Activated CD4-positive, CD25-positive, alpha-beta regulatory T cell treated with anti-CD3 and anti-CD28 coated beads, Interleukin-2, amount 50 U/mL, for 16 hours (primary cell): Measurements from ENCODE around the gene DSG2.
"Not testable (repeated sequence)": the region's sequence is repeated elsewhere in the genome, so short reads cannot be mapped to it uniquely, and the experiment has no call there.

Source experiments
- DNase-seq: peaks from one replicate; pipeline ENCODE4 v3.0.0-alpha.2; 2020; ENCODE audit warnings: low read depth, low spot score

DSG2 gene

GRCh38 chr18:31497836-31498573, at the start of gene DSG2:
Gene DSG2, plus strand, starts transcription at chr18:31498177. Its CDS starts 75 bp downstream, at chr18:31498252.
- DNase-seq, result no peak

- DNase-seq, result no peak
These were observed 47.6 kb upstream of the DSG2 start for GRCh38 chr18:31450409-31450808.

GRCh38 chr18:31451625-31452024, 46.4 kb upstream of the DSG2 start:
- DNase-seq, result no peak

- no peak for DNase-seq
These were observed 43.8 kb upstream of the DSG2 start for GRCh38 chr18:31454066-31454708.

GRCh38 chr18:31469629-31470028, 28.3 kb upstream of the DSG2 start:
- no peak for DNase-seq

- DNase-seq, result no peak
These were observed 19.3 kb upstream of the DSG2 start for GRCh38 chr18:31478688-31479087.

- no peak for DNase-seq
These were observed 15.9 kb upstream of the DSG2 start for GRCh38 chr18:31482051-31482450.

GRCh38 chr18:31483396-31483795, 14.6 kb upstream of the DSG2 start:
- no peak for DNase-seq

- no peak for DNase-seq
These were observed 13.5 kb upstream of the DSG2 start for GRCh38 chr18:31484461-31484860.

- no peak for DNase-seq
These were observed 11.8 kb upstream of the DSG2 start for GRCh38 chr18:31486165-31486564.

- no peak for DNase-seq
These were observed 10.5 kb upstream of the DSG2 start for GRCh38 chr18:31487246-31488015.

GRCh38 chr18:31489311-31489710, 8.7 kb upstream of the DSG2 start:
- DNase-seq, result no peak

GRCh38 chr18:31490387-31490786, 7.6 kb upstream of the DSG2 start:
- no peak for DNase-seq

- no peak for DNase-seq
These were observed 7.1 kb upstream of the DSG2 start for GRCh38 chr18:31490833-31491232.

GRCh38 chr18:31491586-31491985, 6.4 kb upstream of the DSG2 start:
- no peak for DNase-seq

GRCh38 chr18:31492671-31493070, 5.3 kb upstream of the DSG2 start:
- no peak for DNase-seq

GRCh38 chr18:31493171-31493570, 4.8 kb upstream of the DSG2 start:
- no peak for DNase-seq

GRCh38 chr18:31493941-31494340, 4.0 kb upstream of the DSG2 start:
- DNase-seq, result no peak

- not testable (repeated sequence) for DNase-seq
These were observed 3.2 kb upstream of the DSG2 start for GRCh38 chr18:31494705-31495244.

GRCh38 chr18:31497404-31497835, 557 bp upstream of the DSG2 start:
- DNase-seq, result no peak

GRCh38 chr18:31498574-31499524, 872 bp downstream of the DSG2 start:
- no peak for DNase-seq
